OCI-LY3 (cell line): ENCODE measurements around the gene XRCC4.
A peak's percentile ranks its signal among the peaks of the same experiment; 100 is the strongest.
"Not testable (repeated sequence)": the region's sequence is repeated elsewhere in the genome, so short reads cannot be mapped to it uniquely, and the experiment has no call there.

Source experiments
- H2AFZ ChIP-seq: fragments of 200-600, 300-600 bp; shearing (Covaris generic); 2 replicates; pipeline ENCODE4 v1.6.0; 2014; ENCODE audit warnings: antibody characterized with exemption, low read depth, low read length
- H3K27ac ChIP-seq: fragments of 200-600, 300-600 bp; sonication (generic); 2 replicates; pipeline ENCODE4 v1.5.1; 2014; ENCODE audit warnings: mild to moderate bottlenecking, low read length, moderate library complexity, mixed read lengths
- H3K27me3 ChIP-seq: fragments of 200-600, 300-600 bp; sonication (generic); 2 replicates; pipeline ENCODE4 v1.6.1; 2014; ENCODE audit warnings: low read depth, low read length, mixed read lengths
- H3K36me3 ChIP-seq: fragments of 200-600, 300-600 bp; sonication (generic); replicated peaks from 2 replicates; pipeline ENCODE3; 2014; ENCODE audit warnings: low read depth, low read length, mixed read lengths
- H3K4me1 ChIP-seq: fragments of 300-600, 200-600 bp; sonication (generic); 2 replicates; pipeline ENCODE4 v1.6.1; 2014; ENCODE audit warnings: low read length, mixed read lengths
- H3K4me2 ChIP-seq: fragments of 200-600, 300-600 bp; sonication (generic); 2 replicates; pipeline ENCODE4 v1.6.1; 2014; ENCODE audit warnings: low read length, mixed read lengths
- H3K4me3 ChIP-seq: fragments of 300-600, 200-600 bp; sonication (generic); 2 replicates; pipeline ENCODE4 v1.5.1; 2014; ENCODE audit warnings: antibody characterized with exemption, mild to moderate bottlenecking, low read length, moderate library complexity
- H3K79me2 ChIP-seq: fragments of 300-600, 200-600 bp; shearing (Covaris generic); 2 replicates; pipeline ENCODE4 v1.6.1; 2014; ENCODE audit warnings: mild to moderate bottlenecking, low read length, mixed read lengths
- H3K9ac ChIP-seq: fragments of 300-600, 200-600 bp; shearing (Covaris generic); 2 replicates; pipeline ENCODE4 v1.6.0; 2014; ENCODE audit warnings: mild to moderate bottlenecking, low read length, moderate library complexity
- H3K9me3 ChIP-seq: fragments of 200-600, 300-600 bp; shearing (Covaris generic); 2 replicates; pipeline ENCODE4 v1.6.1; 2014; ENCODE audit warnings: low read length, mixed read lengths; ENCODE audit not compliant: insufficient read depth
- H4K20me1 ChIP-seq: fragments of 200-600, 300-600 bp; sonication (generic); 2 replicates; pipeline ENCODE4 v1.6.1; 2016; ENCODE audit warnings: low read length, mixed read lengths; ENCODE audit not compliant: insufficient read depth
- CTCF ChIP-seq: fragments of 200-600, 300-600 bp; sonication (generic); IDR thresholded peaks from 2 replicates; pipeline ENCODE4 v1.5.1; 2014; ENCODE audit warnings: antibody characterized with exemption, low read length, low read depth
- EZH2phosphoT487 ChIP-seq: fragments of 200-600 bp; shearing (Covaris generic); IDR thresholded peaks from 2 replicates; pipeline ENCODE4 v1.6.1; 2018; ENCODE audit warnings: antibody characterized with exemption, mixed run types, low read depth

Gene XRCC4

GRCh38 chr5:83354958-83355357 lies 277.6 kb downstream of the XRCC4 start:
- TF ChIP-seq EZH2phosphoT487 (no peak), CTCF (no peak)
- Histone ChIP-seq H3K4me1 (no peaks in the 10 kb centered on the region), H3K27me3 (no peaks in the 10 kb centered on the region), H3K27ac (no peak overlapping the region), H3K36me3 (no peaks in the 10 kb centered on the region), H4K20me1 (no peaks in the 10 kb centered on the region), H3K79me2 (no peaks in the 10 kb centered on the region), H2AFZ (no peak overlapping the region), H3K9me3 (no peaks in the 10 kb centered on the region), H3K4me3 (no peak overlapping the region), H3K4me2 (no peak overlapping the region), H3K9ac (no peak overlapping the region)

DNA sequence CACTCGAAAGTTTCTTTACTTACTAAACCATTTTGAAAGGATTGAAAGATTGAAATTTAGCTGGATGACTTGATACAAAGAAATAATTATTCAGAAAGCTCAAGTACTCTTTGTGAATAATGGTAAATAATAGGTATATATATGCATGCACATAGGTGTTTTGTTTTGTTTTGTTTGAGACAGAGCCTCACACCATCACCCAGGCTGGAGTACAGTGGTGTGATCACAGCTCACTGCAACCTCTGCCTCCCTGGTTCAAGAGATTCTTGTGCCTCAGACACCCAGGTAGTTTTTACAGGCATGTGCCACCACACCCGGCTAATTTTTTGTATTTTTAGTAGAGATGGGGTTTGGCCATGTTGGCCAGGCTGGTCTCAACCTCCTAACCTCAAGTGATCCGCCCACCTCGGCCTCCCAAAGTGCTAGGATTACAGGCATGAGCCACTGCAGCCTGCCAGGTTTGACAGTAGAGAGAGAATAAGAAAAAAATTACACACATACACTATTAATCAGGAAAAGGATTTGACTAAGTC lies 278.2 kb downstream of the XRCC4 start:
- H4K20me1 ChIP-seq, H2AFZ ChIP-seq, H3K4me3 ChIP-seq, H3K79me2 ChIP-seq, H3K9ac ChIP-seq, H3K27me3 ChIP-seq, H3K4me2 ChIP-seq, H3K27ac ChIP-seq, H3K4me1 ChIP-seq, H3K36me3 ChIP-seq, H3K9me3 ChIP-seq: not testable (repeated sequence)

GRCh38 chr5:83357621-83358231 lies 280.4 kb downstream of the XRCC4 start:
- TF ChIP-seq EZH2phosphoT487: no peak
- no peak for TF ChIP-seq CTCF

GRCh38 chr5:83360573-83360972 lies 283.2 kb downstream of the XRCC4 start:
- H2AFZ ChIP-seq: no peak overlapping the region
- H3K9me3 ChIP-seq: no peaks in the 10 kb centered on the region
- no peaks in the 10 kb centered on the region for H3K79me2 ChIP-seq
- no peak overlapping the region for H3K4me3 ChIP-seq
- H3K9ac ChIP-seq: no peak overlapping the region
- no peak overlapping the region for H3K27ac ChIP-seq
- peaks cover 24% of the 10 kb centered on the region for H3K4me1 ChIP-seq
- H3K36me3 ChIP-seq: no peaks in the 10 kb centered on the region
- no peaks in the 10 kb centered on the region for H3K27me3 ChIP-seq
- no peak overlapping the region for H3K4me2 ChIP-seq
- TF ChIP-seq CTCF: no peak
- no peak for TF ChIP-seq EZH2phosphoT487
- no peaks in the 10 kb centered on the region for H4K20me1 ChIP-seq

More at GRCh38 chr5:83357621-83358231, 280.4 kb downstream of the XRCC4 start:
- H2AFZ ChIP-seq: no peak overlapping the region
- no peaks in the 10 kb centered on the region for H3K27me3 ChIP-seq
- no peak overlapping the region for H3K27ac ChIP-seq
- no peaks in the 10 kb centered on the region for H4K20me1 ChIP-seq
- H3K9me3 ChIP-seq: no peaks in the 10 kb centered on the region
- H3K4me2 ChIP-seq: 0 out of 2 replicates have a peak overlapping the region, but pooled peaks have one; percentile 6
- no peaks in the 10 kb centered on the region for H3K36me3 ChIP-seq
- H3K79me2 ChIP-seq: no peaks in the 10 kb centered on the region
- no peak overlapping the region for H3K4me3 ChIP-seq
- H3K4me1 ChIP-seq: no peaks in the 10 kb centered on the region
- no peak overlapping the region for H3K9ac ChIP-seq
